SK-N-MC (cell line): ENCODE results near the gene FADS6.

Experiments used
- DNase-seq: peaks from one replicate; pipeline ENCODE4 v3.0.0-alpha.2; 2011; ENCODE audit warnings: low read depth, low spot score
- H3K27ac ChIP-seq: fragments of 200-600 bp; sonication (generic); 2 replicates; pipeline ENCODE4 v1.5.1; 2016; ENCODE audit warnings: mixed run types
- H3K36me3 ChIP-seq: fragments of 200-600 bp; sonication (generic); 2 replicates; pipeline ENCODE4 v1.6.1; 2017; ENCODE audit warnings: antibody characterized with exemption, low read length, mixed read lengths; ENCODE audit not compliant: insufficient read depth
- H3K4me3 ChIP-seq: fragments of 200-600 bp; sonication (generic); 2 replicates; pipeline ENCODE4 v1.5.1; 2016
- H3K9ac ChIP-seq: fragments of 200-600 bp; sonication (generic); 2 replicates; pipeline ENCODE4 v1.8.0; 2017; ENCODE audit warnings: mixed run types, mixed read lengths; ENCODE audit not compliant: insufficient read length
- H3K9me3 ChIP-seq: fragments of 200-600 bp; sonication (generic); 2 replicates; pipeline ENCODE4 v1.6.1; 2017; ENCODE audit warnings: low read depth, mild to moderate bottlenecking, antibody characterized with exemption, low read length, moderate library complexity, mixed read lengths
- EZH2 ChIP-seq: fragments of 200-600 bp; sonication (generic); IDR thresholded peaks from one replicate; pipeline ENCODE4 v1.6.1; 2017; ENCODE audit warnings: antibody characterized with exemption
- FOXP2 ChIP-seq: optimal IDR thresholded peaks from 2 replicates; pipeline ENCODE3; 2011; ENCODE audit warnings: mild to moderate bottlenecking, moderate library complexity; ENCODE audit not compliant: insufficient read depth; ENCODE audit errors: extremely low read length, control extremely low read depth
- POLR2AphosphoS5 ChIP-seq: IDR thresholded peaks from 2 replicates; pipeline ENCODE4 v1.6.1; 2012; ENCODE audit warnings: mild to moderate bottlenecking, low read depth, low read length, borderline replicate concordance

The FADS6 gene

DNA sequence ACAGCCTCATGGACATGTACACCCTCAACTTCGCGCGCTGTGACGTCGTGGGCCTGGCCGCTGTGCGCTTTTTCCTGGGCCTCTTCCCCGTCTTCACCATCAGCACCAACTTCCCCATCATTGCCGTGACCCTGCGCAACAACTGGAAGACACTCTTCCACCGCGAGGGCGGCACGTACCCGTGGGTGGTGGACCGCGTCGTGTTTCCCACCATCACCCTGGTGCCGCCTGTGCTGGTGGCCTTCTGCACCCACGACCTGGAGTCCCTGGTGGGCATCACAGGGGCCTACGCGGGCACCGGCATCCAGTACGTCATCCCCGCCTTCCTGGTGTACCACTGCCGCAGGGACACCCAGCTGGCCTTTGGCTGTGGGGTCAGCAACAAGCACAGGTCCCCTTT is 57.2 kb downstream of the FADS6 start:
- no peaks in the 10 kb centered on the region for H3K9me3 ChIP-seq
- H3K4me3 ChIP-seq: no peak overlapping the region
- no peak for TF ChIP-seq FOXP2
- no peak for TF ChIP-seq POLR2AphosphoS5
- no peak for TF ChIP-seq EZH2

GRCh38 chr17:74833501-74834377 is 59.7 kb downstream of the FADS6 start:
- Histone ChIP-seq H3K27ac (no peak overlapping the region), H3K4me3 (no peak overlapping the region), H3K9me3 (no peaks in the 10 kb centered on the region), H3K9ac (no peak overlapping the region), H3K36me3 (no peaks in the 10 kb centered on the region)
- TF ChIP-seq POLR2AphosphoS5: no peak
- TF ChIP-seq FOXP2: no peak
- no peak for TF ChIP-seq EZH2
- no peak for DNase-seq

More for the DNA sequence above, 57.2 kb downstream of the FADS6 start:
- H3K36me3 ChIP-seq: no peaks in the 10 kb centered on the region
- DNase-seq: no peak
- no peak overlapping the region for H3K27ac ChIP-seq
- no peak overlapping the region for H3K9ac ChIP-seq

- H3K36me3 ChIP-seq: no peaks in the 10 kb centered on the region
Measured at GRCh38 chr17:74832421-74832820, 61.0 kb downstream of the FADS6 start.

DNA sequence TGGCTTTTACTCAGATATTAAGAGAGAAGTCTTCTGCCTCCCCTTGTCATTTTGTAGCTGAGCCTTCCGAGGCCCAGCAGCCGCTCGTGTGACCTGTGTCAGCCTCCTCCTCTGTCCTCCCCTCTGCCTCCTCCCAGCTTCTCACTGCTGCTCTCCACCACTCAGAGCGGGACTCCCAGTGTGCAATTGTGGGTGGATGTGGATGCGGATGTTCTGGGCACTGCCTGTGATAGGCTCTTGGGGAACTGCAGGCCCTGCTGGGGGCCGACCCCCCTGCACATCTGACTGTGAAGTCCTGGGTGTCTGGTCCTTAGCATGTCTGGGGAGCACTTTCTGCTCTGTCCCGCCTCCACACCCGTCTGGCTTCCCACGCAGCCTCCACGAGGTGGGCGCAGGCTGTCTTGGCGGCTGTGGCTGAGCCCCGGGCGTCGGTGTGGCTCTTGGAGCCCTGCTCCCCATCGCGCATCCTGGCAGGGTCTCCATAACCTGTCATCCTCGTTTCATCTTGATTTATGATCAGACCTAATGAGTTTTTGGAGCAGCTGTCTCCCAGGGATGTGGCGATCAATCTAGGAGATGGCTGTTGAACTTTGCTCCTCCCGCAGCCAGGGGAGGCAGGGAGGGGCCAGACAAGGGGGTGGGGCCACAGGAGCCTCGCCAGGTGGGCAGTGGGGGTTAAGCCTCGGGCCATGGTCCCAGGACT is 61.8 kb downstream of the FADS6 start:
- H3K4me3 ChIP-seq: no peak overlapping the region
- DNase-seq: no peak
- TF ChIP-seq EZH2 (no peak), FOXP2 (no peak), POLR2AphosphoS5 (no peak)
- no peaks in the 10 kb centered on the region for H3K9me3 ChIP-seq
- H3K27ac ChIP-seq: no peak overlapping the region
- H3K36me3 ChIP-seq: no peaks in the 10 kb centered on the region
- no peak overlapping the region for H3K9ac ChIP-seq

More at GRCh38 chr17:74832421-74832820, 61.0 kb downstream of the FADS6 start:
- no peak for TF ChIP-seq FOXP2
- no peak for TF ChIP-seq POLR2AphosphoS5
- no peak for TF ChIP-seq EZH2
- no peak for DNase-seq
- Histone ChIP-seq H3K9me3 (no peaks in the 10 kb centered on the region), H3K9ac (no peak overlapping the region), H3K4me3 (no peak overlapping the region), H3K27ac (no peak overlapping the region)

GRCh38 chr17:74830861-74831260 is 62.6 kb downstream of the FADS6 start:
- Histone ChIP-seq H3K36me3 (no peaks in the 10 kb centered on the region), H3K9ac (no peak overlapping the region), H3K4me3 (no peak overlapping the region), H3K27ac (no peak overlapping the region), H3K9me3 (no peaks in the 10 kb centered on the region)
- TF ChIP-seq EZH2 (no peak), FOXP2 (no peak), POLR2AphosphoS5 (no peak)
- no peak for DNase-seq

DNA sequence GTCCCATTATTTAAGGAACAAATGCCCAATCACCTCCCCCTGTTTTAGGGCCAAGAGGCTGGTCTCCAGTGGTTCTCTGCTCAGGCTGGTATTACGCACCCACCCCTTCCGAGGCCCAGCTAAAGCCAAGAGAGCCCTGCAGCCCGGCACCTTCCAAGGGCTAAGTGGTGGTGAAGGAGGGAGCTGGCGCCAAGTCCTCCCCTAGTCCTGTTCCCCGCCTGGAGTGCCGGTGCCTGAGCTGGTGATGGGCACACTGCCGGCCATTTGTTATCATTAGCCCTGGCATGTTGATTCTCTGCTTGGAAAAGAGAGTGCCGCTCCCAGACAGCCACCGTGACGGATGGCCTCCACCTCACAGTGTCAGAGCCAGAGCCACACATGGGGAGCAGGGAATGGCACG is 65.6 kb downstream of the FADS6 start:
- H3K27ac ChIP-seq: no peak overlapping the region
- no peaks in the 10 kb centered on the region for H3K36me3 ChIP-seq
- no peaks in the 10 kb centered on the region for H3K9me3 ChIP-seq
- H3K9ac ChIP-seq: no peak overlapping the region
- no peak for DNase-seq
- no peak overlapping the region for H3K4me3 ChIP-seq
- no peak for TF ChIP-seq EZH2
